EL (cell line): Measurements from ENCODE around the gene ISCU.
"Not testable (repeated sequence)": the region's sequence is repeated elsewhere in the genome, so short reads cannot be mapped to it uniquely, and the experiment has no call there.

Experiments used
- DNase-seq: peaks from one replicate; pipeline ENCODE4 v3.0.0-alpha.2; 2016

ISCU gene

GRCh38 chr12:108572166-108572790 lies 9.9 kb downstream of the ISCU start:
- DNase-seq = no peak

- no peak for DNase-seq
Measured at GRCh38 chr12:108573317-108573716, 10.9 kb downstream of the ISCU start.

- not testable (repeated sequence) for DNase-seq
Measured at GRCh38 chr12:108574276-108574675, 11.9 kb downstream of the ISCU start.

- DNase-seq = no peak
Measured at GRCh38 chr12:108575199-108575912, 13.0 kb downstream of the ISCU start.

- DNase-seq = no peak
Measured at GRCh38 chr12:108576660-108577234, 14.4 kb downstream of the ISCU start.

- DNase-seq = no peak
Measured at GRCh38 chr12:108577458-108577857, 15.1 kb downstream of the ISCU start.

- DNase-seq = no peak
Measured at GRCh38 chr12:108578264-108578663, 15.9 kb downstream of the ISCU start.

- DNase-seq = no peak
Measured at GRCh38 chr12:108578813-108579212, 16.4 kb downstream of the ISCU start.

GRCh38 chr12:108580531-108580930 lies 18.1 kb downstream of the ISCU start:
- no peak for DNase-seq

- no peak for DNase-seq
Measured at GRCh38 chr12:108581311-108582227, 19.2 kb downstream of the ISCU start.

GRCh38 chr12:108582509-108582908 lies 20.1 kb downstream of the ISCU start:
- no peak for DNase-seq

- DNase-seq = no peak
Measured at GRCh38 chr12:108582978-108583770, 20.8 kb downstream of the ISCU start.

- no peak for DNase-seq
Measured at GRCh38 chr12:108583991-108584390, 21.6 kb downstream of the ISCU start.

GRCh38 chr12:108584456-108585065 lies 22.2 kb downstream of the ISCU start:
- no peak for DNase-seq

- DNase-seq = no peak
Measured at GRCh38 chr12:108585864-108586263, 23.5 kb downstream of the ISCU start.

GRCh38 chr12:108586306-108586705 lies 23.9 kb downstream of the ISCU start:
- no peak for DNase-seq

GRCh38 chr12:108587826-108588225 lies 25.4 kb downstream of the ISCU start:
- no peak for DNase-seq

GRCh38 chr12:108589028-108589839 lies 26.8 kb downstream of the ISCU start:
- DNase-seq = no peak

- no peak for DNase-seq
Measured at GRCh38 chr12:108589840-108590229, 27.4 kb downstream of the ISCU start.

- not testable (repeated sequence) for DNase-seq
Measured at GRCh38 chr12:108590463-108590862, 28.1 kb downstream of the ISCU start.
